Loucy (cell line): ENCODE measurements around the gene CES1.

Experiments
- CTCF ChIP-seq: fragments of 200-600 bp; sonication (generic); conservative IDR thresholded peaks from 2 replicates; pipeline ENCODE4 v1.5.1; 2014; ENCODE audit warnings: mild to moderate bottlenecking, antibody characterized with exemption, low read length
- EZH2phosphoT487 ChIP-seq: fragments of 200-600 bp; IDR thresholded peaks from 2 replicates; pipeline ENCODE4 v1.6.1; 2018; ENCODE audit warnings: antibody characterized with exemption, mild to moderate bottlenecking, moderate library complexity, borderline replicate concordance

- TF ChIP-seq CTCF: no peak
- TF ChIP-seq EZH2phosphoT487: no peak
Measured at GRCh38 chr16:55809386-55809785, 23.5 kb downstream of the CES1 start.
